ENCODE data around the gene PCSK4.

Gene PCSK4

DNA sequence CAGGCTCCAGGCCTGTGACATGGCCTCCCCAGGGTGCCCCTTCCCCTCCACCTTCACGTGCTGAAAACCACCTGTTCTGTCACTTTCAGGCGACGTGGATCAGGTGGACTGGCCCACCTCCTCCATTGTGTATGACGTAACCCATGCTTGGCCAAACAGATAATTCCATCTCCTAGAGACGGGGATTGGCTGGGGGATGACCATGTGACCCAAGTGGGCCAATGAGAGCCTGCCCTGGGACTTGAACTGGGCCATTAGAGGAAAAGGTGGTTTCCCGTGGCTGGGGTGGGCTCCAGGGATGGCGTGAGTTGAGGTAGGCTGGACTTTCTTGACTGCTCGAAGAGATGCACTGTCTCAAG is 26.2 kb upstream of the PCSK4 start:
- TF ChIP-seq CTCF (IDR thresholded peaks at IDR 0.05; ENCODE audit: insufficient read depth, low read length, poor library complexity, severe bottlenecking) (no peak), EZH2phosphoT487 (conservative IDR thresholded peaks at IDR 0.05; ENCODE audit: low read length) (no peak)
- no peaks in the 10 kb centered on the region for H4K20me1 ChIP-seq (ENCODE audit: low read depth, low read length)
- H3K4me3 ChIP-seq (ENCODE audit: insufficient read depth, low read length, poor library complexity, severe bottlenecking): no peak overlapping the region
- H3K79me2 ChIP-seq (ENCODE audit: insufficient read depth, low read length): no peaks in the 10 kb centered on the region
- no peaks in the 10 kb centered on the region for H3K9me2 ChIP-seq (replicated peaks; ENCODE audit: insufficient read depth, low read length)
- H3F3A ChIP-seq (ENCODE audit: insufficient read depth): no peaks in the 10 kb centered on the region
- no peak overlapping the region for H3K4me2 ChIP-seq (ENCODE audit: low read depth, low read length, poor library complexity, severe bottlenecking)
- no peaks in the 10 kb centered on the region for H3K36me3 ChIP-seq (ENCODE audit: low read length)
- no peak overlapping the region for H3K9ac ChIP-seq (ENCODE audit: low read length)
- no peaks in the 10 kb centered on the region for H3K27me3 ChIP-seq (ENCODE audit: low read length)
- H3K9me3 ChIP-seq (ENCODE audit: insufficient read depth, low read length): no peaks in the 10 kb centered on the region
- no peak overlapping the region for H3K27ac ChIP-seq (ENCODE audit: low read depth, low read length)
- no peak overlapping the region for H2AFZ ChIP-seq (ENCODE audit: low read depth, low read length, severe bottlenecking)

GRCh38 chr19:1514986-1515721 is 25.0 kb upstream of the PCSK4 start:
- no peak overlapping the region for H3K4me2 ChIP-seq (ENCODE audit: low read depth, low read length, poor library complexity, severe bottlenecking)
- no peaks in the 10 kb centered on the region for H3K27me3 ChIP-seq (ENCODE audit: low read length)
- no peak overlapping the region for H3K27ac ChIP-seq (ENCODE audit: low read depth, low read length)
- no peak overlapping the region for H3K9ac ChIP-seq (ENCODE audit: low read length)
- H4K20me1 ChIP-seq (ENCODE audit: low read depth, low read length): no peaks in the 10 kb centered on the region
- TF ChIP-seq CTCF (IDR thresholded peaks at IDR 0.05; ENCODE audit: insufficient read depth, low read length, poor library complexity, severe bottlenecking): no peak
- no peak for TF ChIP-seq EZH2phosphoT487 (conservative IDR thresholded peaks at IDR 0.05; ENCODE audit: low read length)
- no peaks in the 10 kb centered on the region for H3K9me2 ChIP-seq (replicated peaks; ENCODE audit: insufficient read depth, low read length)
- no peak overlapping the region for H3K4me3 ChIP-seq (ENCODE audit: insufficient read depth, low read length, poor library complexity, severe bottlenecking)
- no peak overlapping the region for H2AFZ ChIP-seq (ENCODE audit: low read depth, low read length, severe bottlenecking)
- no peaks in the 10 kb centered on the region for H3K9me3 ChIP-seq (ENCODE audit: insufficient read depth, low read length)
- no peaks in the 10 kb centered on the region for H3K36me3 ChIP-seq (ENCODE audit: low read length)
- H3K79me2 ChIP-seq (ENCODE audit: insufficient read depth, low read length): no peaks in the 10 kb centered on the region
- H3F3A ChIP-seq (ENCODE audit: insufficient read depth): no peaks in the 10 kb centered on the region

DNA sequence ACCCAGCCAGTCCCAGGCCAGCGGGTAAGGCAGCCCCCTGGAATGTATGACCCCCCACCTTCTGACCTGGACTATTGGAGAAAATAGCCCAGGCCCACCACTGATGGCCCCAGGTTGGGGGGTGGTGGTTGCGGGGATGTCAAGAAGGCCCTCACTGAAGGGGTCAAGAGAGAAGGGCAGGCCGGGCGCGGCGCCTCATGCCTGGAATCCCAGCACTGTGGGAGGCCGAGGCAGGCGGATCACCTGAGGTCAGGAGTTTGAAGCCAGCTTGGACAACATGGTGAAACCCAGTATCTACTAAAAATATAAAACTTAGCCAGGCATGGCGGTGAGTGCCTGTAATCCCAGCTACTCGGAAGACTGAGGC is 24.1 kb upstream of the PCSK4 start:
- H3K36me3 ChIP-seq (ENCODE audit: low read length): no peaks in the 10 kb centered on the region
- no peaks in the 10 kb centered on the region for H3K9me2 ChIP-seq (replicated peaks; ENCODE audit: insufficient read depth, low read length)
- TF ChIP-seq EZH2phosphoT487 (conservative IDR thresholded peaks at IDR 0.05; ENCODE audit: low read length) (no peak), CTCF (IDR thresholded peaks at IDR 0.05; ENCODE audit: insufficient read depth, low read length, poor library complexity, severe bottlenecking) (no peak)
- no peaks in the 10 kb centered on the region for H3K79me2 ChIP-seq (ENCODE audit: insufficient read depth, low read length)
- H2AFZ ChIP-seq (ENCODE audit: low read depth, low read length, severe bottlenecking): no peak overlapping the region
- H3K27me3 ChIP-seq (ENCODE audit: low read length): no peaks in the 10 kb centered on the region
- H3K9me3 ChIP-seq (ENCODE audit: insufficient read depth, low read length): no peaks in the 10 kb centered on the region
- H4K20me1 ChIP-seq (ENCODE audit: low read depth, low read length): no peaks in the 10 kb centered on the region
- no peak overlapping the region for H3K27ac ChIP-seq (ENCODE audit: low read depth, low read length)
- no peak overlapping the region for H3K4me3 ChIP-seq (ENCODE audit: insufficient read depth, low read length, poor library complexity, severe bottlenecking)
- no peaks in the 10 kb centered on the region for H3F3A ChIP-seq (ENCODE audit: insufficient read depth)
- H3K4me2 ChIP-seq (ENCODE audit: low read depth, low read length, poor library complexity, severe bottlenecking): no peak overlapping the region
- H3K9ac ChIP-seq (ENCODE audit: low read length): no peak overlapping the region

Data from SU-DHL-6 (cell line).